NCI-H524 treated with DMSO at 0.1 percent for 48 hours (cell line): ENCODE data around the gene ASPHD2.
"Not testable (repeated sequence)": the region's sequence is repeated elsewhere in the genome, so short reads cannot be mapped to it uniquely, and the experiment has no call there.

Source experiments
- DNase-seq: peaks from one replicate; lab custom pipeline; 2025; lab: John Stamatoyannopoulos, UW

The ASPHD2 gene, protein sequence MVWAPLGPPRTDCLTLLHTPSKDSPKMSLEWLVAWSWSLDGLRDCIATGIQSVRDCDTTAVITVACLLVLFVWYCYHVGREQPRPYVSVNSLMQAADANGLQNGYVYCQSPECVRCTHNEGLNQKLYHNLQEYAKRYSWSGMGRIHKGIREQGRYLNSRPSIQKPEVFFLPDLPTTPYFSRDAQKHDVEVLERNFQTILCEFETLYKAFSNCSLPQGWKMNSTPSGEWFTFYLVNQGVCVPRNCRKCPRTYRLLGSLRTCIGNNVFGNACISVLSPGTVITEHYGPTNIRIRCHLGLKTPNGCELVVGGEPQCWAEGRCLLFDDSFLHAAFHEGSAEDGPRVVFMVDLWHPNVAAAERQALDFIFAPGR

DNA sequence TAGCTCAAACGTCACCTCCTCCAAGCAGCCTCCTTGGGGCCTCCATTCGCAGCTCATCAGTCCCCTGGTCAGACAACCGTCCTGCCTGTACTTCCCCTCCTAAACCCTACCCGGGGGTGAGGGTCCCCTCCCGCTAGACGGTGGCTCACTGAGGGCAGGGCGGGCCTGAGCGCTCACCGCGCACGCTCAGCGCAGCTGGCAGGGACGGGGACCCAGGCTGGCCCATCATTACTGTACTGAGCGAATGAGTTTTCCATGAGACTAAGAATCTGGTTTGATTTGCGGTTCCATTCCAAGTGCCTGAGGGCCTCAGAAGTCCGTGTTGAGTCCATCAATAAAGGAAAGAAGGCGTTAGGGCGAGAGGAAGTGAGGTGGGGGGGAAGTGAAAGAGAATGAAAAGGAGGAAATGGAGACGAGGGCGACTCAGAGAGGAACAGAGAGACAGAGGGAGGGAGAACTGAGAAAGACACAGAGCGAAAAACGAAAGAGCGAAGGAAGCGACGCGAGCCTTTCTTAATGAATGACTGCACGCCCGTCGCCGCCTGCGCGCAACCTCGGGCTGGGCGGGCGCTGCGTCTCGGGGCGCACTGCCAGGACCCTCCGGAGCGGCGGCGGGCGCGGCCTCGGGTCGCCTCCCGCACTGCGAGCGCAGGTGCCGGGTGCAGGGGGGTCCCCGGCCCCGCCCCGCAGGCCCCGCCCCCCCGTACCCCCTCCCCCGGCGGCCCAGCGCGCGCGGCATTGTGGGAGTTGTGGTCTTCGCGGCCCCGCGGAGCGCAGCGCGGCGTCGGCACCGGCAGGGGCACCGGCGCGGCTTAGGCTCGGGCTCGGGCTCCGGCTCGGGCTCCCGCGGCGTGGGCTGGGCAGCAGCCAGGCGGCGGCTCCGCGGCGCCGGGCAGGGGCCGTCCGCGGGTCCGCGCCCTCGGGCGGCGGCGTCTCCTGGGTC lies at the start of gene ASPHD2:
Gene ASPHD2, plus strand, starts transcription at position 746 of the 943 bp plus-strand sequence. CDS start 4,356 bp downstream, outside the sequence.
- no peak for DNase-seq

DNA sequence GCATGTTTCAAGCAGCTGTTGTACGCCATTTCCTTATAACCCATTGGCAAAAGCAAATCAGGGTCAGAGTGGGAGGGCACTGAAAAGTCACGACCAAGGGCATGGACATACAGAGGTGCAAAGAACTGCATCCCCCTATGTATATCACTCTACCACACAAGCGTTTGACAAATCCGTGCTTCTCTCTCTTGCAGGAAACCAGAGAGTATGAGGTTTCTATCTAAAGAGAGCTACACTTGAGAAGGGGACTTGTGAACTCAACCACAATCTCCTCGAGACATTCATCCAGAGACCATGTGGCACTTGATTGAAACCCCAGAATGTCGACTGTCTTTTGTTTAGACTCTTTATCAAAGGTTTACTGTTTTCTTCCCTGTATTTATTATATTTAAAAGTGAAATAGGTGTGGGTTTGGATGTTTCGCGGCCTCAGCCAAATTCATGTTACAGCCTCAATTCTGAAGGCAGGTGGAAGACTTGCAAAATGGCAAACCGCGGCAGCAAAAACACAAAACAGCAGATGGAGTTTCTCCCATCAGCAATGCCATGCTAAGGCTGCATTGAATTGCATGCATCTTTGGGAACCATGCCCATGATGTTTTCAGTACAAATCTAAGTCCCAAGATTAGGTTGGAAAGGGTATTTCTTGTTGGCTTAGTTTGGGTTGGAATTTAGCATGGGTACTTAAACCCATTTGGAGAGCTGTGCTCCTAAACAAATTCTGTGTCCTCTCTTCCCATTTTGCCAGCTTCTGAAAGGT lies 48.8 kb upstream of the ASPHD2 start:
- DNase-seq, result no peak

DNA sequence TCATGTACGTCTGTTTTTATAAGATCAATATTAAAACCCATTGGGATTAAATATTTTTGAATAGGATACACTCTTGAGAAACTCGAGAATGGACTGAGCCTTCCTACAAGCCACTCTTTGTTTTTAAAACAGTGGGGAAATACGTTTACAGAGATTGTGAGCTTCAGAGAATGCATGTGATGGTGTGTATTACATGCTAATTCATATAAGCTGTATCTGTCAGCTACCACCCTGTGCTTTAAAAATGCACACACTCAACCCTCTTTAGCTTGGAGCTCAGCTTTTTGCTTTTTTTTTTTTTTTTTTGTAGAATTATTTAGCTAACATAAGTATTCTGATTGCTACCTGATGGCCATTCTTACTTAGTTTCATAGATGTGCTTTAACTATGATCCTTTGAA lies 46.3 kb upstream of the ASPHD2 start:
- no peak for DNase-seq

DNA sequence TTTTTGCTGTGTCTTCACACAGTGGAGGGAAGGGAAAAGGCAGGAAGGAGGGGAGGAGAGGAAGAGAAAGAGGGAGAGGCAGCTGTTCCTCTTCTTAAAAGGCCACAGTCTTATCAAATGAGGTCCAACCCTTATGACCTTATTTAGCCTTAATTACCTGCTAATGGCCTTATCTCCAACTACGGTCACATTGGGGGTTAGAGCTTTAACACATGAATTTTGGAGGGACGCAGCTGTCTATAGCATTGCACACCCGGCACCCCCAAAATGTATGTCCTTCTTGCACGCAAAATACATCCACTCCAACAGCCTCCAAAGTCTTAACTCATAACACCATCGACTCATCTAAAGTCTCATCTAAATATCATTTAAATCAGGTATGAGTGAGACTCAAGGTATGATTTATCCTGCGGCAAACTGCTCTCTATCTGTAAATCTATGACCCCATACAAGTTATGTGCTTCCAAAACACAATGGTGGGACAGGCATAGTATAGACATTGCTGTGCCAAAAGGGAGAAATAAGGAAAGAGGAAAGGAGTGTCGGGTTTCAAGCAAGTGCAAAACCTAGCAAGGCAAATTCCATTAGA lies 45.0 kb upstream of the ASPHD2 start:
- no peak for DNase-seq

DNA sequence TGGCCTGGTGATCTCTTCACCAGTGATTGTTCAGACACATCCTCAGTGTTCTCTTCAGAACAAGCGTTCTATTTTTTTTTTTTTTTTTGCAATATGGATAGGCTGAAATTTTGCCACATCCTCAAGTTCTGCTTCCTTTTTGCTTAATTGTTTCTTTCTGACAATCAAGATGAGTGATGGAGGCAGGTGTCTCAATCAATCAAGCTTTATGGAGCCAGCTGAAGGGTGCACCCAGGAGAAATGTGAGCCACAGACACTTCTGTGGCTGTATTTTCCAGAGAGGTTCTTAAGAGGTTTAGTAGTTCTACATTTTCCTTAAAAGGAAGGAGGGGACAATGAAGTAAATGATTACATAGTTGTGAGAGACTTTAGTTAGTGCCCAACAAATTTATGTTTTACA lies 43.9 kb upstream of the ASPHD2 start:
- DNase-seq, result peak; percentile 24

DNA sequence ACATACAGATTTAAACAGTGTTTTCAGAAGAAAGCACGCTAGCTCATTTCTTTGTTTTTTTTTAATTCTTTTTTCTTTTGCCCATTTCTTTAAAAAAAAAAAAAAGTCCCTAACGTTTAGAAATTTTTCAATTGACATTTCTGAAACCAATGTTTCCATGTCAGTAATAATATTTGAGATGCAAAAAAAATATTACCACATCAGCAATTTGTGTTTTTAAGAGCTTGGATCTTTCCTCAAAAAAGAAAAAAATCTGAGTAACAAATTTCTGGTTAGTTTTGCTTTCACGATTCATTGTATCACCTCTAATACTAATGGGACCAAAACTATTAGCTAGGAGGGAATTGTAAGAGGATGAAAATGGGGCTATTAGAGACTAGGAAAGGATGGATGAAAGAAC lies 39.9 kb upstream of the ASPHD2 start:
- DNase-seq, result no peak

DNA sequence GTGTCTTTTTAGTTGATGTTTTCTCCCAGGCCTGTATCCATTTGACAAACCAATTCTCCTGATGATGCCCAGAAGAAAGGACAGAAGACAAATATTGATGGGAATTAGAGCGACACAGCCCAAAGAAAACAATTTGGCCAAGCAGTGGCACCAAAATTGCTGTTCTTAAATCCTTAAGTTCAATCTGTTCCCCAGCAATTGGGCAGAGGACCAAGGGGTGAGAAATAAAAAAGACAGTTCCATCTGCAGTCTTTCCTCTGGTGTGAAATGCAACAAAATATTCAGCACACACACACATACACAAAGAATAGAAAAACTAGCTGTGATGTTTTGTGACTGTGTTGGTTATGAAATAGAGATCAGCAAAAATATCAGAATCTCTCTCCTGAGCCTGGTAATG lies 38.0 kb upstream of the ASPHD2 start:
- DNase-seq, result no peak

DNA sequence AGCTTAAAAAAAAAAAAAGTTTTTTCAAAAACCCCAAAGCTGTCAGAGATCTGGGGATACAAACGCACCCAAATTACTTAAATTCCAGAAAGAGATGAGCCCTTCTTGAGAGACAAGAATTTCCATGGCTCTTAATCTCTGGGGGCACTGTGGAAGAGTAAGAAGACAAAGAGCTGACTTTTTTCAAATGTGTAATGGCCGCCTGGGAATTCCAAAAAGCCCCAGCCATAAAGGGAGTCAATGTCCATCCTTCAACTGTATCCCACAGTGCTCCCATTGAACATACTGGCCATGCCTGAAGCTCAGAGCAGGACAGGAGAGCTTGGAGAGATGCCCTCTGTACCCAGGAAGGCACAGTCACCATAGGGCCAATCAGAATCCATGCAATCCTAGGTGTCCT lies 37.4 kb upstream of the ASPHD2 start:
- DNase-seq, result no peak

DNA sequence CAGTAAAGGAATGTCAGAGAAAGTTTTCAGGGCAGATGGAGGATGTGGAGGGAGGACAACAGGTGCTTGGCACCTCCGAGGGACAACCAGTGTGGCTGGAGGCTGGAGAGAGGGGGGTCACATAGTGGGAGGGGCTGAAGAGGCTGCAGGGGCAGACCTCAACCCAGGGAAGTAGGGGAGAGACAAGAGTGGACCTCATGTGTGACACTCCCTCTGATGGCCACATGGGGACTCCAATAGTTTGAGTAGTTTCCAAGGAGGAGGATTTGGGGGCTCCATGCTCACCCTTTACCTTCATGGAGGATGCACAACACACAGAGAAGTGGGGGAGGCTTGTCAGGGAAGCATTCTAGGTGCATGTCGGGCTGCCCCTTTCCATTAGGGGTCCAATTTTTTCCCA lies 35.1 kb upstream of the ASPHD2 start:
- no peak for DNase-seq

DNA sequence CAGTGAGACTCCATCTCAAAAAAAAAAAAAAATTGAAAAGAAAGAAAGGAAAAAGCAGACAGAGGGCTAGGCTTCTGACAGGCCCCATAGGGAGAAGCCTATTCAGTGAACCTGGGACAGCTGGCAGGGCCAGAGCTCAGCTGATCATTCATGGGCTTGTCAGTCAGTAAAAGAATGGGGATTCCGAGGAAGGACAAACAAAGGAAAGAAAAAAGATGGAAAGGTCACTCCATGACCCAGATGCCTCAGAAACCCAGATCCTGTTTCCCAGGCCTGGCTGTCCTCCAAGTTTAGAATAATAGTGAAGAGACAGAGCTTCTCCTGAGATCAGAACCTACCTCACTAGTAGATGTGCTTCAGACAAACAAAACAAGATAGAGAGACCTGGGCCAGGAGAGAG lies 34.3 kb upstream of the ASPHD2 start:
- no peak for DNase-seq

DNA sequence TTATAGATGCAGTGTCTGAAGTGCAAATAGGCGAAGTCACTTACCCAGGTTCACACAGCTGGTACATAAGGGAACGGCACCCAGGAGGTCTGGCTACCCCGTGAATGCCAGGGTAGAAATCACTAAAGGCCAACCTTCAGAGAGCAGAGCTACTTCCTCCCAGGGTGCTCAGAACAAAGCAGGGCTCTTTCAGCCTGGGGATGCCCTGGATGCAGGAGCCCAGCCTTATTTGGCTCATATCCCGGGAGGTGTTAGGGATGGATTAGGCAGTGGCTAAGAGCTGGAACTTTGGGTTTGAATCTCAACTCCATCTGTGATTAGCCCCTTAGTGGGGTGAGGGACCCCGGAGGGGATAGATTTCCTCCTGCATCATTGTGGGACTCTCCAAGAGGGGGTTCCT lies 33.1 kb upstream of the ASPHD2 start:
- no peak for DNase-seq

DNA sequence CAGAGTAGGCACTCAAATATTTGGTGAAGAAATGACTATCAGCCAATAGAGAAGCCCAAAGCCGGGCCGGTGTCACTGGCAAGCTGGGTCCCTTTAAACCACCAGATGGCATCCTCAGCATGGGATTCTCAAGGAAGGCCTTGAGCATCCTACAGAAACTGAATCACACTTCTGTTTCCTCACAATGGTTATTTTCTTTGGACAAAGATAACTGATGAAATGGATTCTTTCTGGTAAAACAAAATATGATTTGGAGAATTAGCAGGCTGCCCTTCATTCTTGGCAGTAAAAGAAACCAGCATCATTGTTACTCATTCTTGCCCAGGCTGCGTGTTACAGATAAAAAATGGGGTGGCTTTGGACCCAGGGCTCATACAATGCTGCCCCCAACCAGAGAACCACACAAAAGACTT lies 30.3 kb upstream of the ASPHD2 start:
- DNase-seq, result no peak

DNA sequence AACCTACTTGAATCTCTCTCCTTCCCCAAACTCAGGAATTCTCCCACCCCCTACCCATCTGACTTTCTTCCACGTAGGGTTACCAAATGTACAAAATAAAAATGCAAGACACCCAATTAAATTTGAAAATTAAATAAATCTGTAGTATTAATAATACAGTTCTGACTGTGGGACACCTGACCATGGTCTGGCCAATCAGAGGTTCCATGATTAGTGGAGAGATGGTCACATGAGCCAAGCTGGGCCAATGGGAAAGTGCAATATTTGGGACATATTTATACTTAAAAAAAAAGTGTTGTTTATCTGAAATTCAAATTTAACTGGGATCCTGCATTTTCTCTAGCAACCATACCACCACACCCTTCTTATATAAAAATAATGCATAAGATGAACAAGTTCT lies 29.8 kb upstream of the ASPHD2 start:
- DNase-seq, result no peak

DNA sequence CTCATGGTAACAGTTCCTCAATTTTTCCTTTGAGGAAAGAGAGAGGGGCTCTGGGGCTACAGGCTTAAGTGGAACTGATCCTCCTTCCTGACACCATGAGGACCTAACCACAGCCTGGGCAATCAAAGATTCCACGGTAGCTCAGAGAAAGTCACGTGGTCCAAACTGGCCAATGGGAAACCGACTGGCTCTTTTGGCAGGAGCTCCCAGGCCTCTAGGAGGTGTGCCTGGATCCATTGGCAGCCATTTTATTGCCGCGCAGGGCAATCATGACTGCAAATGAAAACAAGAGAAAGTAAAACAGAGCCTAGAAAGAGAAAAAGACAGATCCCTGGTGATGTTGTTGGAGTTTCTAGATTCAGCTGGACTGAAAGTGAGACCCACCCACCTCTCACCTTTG lies 27.3 kb upstream of the ASPHD2 start:
- no peak for DNase-seq

DNA sequence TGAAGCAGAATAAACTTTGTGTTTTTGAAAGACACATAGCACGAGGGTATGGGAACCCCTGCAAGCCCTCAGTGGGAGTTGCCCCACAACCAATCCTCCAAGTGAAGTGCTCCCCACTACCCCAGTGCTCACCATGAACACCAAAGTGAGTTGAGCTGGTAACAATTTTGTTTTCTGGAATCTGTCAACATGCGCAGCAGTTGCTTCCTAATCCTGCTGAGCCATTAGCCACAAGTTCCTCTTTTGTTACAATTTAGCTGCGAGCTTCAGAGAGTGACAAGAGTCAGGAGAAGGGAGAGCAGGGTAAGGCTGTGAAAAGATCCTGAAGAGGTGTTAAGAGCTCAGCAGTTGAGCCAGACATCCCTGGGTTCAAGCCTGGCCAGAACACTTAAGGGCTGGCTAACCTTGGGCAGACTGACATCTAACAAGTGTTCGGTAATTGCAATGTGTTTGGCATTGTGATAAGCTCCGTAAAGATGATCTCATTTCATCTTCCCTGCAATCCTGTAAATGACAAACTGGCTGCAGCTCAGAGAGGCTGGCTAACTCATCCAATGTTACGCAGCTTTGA lies 24.1 kb upstream of the ASPHD2 start:
- DNase-seq, result no peak

DNA sequence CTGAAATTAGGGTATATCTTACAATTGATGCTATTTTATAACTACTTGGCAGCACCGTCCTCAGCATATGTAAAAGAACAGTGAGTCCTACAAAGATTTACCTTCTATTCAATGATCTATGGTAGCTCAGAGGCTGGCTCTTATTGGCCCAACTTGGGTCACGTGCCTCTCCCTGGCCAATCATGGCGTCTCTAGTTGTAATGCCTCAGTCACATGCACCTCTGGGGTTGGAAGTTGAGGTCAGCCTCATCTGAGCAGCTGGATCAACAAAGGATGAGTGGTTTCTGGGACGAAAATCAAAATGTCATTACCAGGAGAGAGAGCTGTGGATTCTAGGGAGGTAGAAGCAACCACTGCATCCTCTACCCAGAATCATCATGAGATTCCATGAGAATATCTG lies 22.9 kb upstream of the ASPHD2 start:
- no peak for DNase-seq

DNA sequence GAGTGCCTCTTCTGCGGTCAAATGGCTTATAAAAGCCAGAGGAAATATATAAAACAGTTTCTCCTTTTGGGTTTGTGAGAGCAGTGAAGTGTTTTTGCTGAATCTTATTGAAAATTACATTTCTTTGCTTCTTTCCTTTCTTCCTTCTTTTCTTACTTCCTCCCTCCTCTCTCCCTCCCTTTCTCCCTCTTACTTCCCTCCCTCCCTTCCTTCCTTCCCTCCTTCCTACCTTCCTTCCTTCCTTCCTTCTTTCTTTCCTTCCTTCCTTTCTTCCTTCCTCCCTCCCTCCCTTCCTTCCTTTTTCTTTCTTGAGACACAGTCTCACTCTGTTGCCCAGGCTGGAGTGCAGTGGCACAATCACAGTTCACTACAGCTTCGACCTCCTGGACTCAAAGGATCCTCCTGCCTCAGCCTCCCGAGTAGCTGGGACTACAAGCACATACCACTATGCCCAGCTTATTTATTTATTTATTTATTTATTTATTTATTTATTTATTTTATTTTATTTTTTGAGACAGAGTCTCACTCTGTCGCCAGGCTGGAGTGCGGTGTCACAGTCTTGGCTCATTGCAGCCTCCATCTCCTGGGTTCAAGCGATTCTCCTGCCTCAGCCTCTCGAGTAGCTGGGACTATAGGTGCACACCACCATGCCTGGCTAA lies 20.4 kb upstream of the ASPHD2 start:
- not testable (repeated sequence) for DNase-seq

DNA sequence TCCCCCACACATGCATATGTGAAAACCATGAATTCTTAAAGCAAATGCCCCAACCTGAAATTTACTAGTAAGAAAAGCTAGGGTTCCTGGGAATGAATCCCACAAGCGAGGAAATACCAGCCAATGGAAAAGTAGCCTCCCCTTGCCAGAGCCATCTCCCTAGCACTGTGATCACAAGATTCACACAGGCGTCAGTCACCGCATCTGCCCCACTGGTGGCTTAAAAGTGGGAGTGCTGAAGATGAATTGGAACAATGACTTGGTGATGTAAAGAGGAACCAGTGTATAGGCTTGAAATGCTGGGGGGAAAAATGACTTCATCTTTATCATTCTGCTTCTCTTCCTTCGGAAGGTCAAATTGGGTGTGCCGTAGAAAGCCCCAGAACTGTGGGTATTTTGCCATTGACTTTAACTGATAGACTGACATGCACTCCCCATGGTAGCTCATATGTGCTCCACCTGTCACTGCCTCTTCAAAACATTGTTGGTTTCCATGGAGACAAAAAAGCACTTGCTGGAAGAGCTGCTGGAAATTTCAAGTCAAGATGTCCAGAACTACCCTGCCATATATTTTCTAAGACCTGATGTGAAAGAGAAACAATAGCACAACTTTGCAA lies 19.2 kb upstream of the ASPHD2 start:
- peak; percentile 64 for DNase-seq

DNA sequence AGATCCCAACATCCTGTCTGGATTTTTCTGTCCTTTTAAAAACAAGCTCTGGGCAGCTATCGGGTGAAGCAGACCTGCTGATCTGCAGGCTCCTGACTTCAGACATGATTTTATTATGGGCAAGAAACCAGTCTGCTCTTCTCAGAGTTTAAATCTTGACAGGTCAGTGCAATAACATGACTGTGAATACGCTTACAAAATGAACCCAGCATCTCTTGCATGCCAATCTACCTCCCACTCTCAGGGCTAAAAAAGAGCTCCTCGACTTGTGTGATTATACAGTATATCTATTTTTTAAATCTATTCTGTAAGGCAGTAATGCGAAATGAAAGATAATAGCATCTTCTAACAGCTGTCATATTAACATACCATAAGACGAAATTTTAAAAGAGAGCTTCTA lies 18.7 kb upstream of the ASPHD2 start:
- DNase-seq, result no peak

DNA sequence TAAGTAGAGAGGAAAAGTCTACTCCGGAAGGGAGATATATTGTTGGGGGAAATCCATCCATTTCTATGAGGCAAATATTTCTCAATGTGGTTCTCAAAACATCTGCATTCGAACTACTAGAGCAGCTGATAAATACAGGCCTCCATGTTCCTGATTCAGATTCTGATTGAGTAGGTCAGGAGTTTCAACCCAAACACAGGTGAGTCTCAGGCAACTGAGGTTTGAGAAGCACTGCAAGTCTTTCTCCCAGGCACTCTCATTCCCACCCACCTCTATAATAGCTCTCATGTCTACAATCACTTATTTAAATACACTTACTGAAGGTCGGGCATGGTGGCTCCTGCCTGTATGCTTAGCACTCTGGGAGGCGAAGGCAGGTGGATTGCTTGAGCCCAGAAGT lies 14.7 kb upstream of the ASPHD2 start:
- no peak for DNase-seq

DNA sequence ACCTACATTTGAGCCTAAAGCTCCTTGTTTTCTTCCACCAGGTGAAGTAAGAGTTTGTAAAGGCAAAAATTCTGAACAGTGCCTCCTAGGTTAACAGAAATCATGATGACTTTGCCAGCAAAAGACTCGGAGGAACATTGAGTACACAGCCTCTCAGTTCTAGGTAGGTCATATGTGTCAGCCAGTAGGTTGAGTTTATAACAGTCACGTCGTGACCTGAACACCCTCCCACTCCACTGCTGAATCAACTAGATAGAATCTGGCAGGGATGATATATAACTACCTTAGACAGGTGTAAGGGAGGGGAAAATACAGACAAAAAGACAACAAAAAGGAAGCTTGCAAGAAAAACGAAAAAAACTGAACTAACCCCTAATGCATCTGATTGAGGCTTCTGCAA lies 12.8 kb upstream of the ASPHD2 start:
- DNase-seq, result no peak
